ENCODE results near the gene MPDZ.

MPDZ gene

DNA sequence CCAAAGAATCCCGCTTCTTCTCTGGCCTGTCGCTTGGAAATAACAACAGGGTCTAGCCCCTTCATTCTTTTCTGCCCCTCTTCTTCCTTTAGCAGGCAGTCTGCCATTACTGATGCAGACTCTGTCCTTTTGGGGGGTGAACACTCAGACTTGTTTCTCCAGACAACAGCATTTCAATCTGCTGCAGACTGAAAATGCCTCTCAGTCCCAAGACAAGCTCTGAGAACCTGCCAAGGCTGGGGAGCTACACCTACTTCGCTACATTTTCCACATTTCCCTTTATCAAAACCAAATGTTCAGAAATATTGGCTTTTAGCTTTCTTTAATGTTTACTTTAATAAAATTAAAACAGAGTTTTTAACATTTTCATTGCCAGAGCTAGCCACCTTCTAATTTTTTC is 152.4 kb downstream of the MPDZ start:
- TF ChIP-seq, protein P1, sequence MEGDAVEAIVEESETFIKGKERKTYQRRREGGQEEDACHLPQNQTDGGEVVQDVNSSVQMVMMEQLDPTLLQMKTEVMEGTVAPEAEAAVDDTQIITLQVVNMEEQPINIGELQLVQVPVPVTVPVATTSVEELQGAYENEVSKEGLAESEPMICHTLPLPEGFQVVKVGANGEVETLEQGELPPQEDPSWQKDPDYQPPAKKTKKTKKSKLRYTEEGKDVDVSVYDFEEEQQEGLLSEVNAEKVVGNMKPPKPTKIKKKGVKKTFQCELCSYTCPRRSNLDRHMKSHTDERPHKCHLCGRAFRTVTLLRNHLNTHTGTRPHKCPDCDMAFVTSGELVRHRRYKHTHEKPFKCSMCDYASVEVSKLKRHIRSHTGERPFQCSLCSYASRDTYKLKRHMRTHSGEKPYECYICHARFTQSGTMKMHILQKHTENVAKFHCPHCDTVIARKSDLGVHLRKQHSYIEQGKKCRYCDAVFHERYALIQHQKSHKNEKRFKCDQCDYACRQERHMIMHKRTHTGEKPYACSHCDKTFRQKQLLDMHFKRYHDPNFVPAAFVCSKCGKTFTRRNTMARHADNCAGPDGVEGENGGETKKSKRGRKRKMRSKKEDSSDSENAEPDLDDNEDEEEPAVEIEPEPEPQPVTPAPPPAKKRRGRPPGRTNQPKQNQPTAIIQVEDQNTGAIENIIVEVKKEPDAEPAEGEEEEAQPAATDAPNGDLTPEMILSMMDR (IDR thresholded peaks at IDR 0.05; ENCODE audit: low read depth, low read length) = no peak
- DNase-seq (ENCODE audit: low read depth in 2 of 2) = no peak

DNA sequence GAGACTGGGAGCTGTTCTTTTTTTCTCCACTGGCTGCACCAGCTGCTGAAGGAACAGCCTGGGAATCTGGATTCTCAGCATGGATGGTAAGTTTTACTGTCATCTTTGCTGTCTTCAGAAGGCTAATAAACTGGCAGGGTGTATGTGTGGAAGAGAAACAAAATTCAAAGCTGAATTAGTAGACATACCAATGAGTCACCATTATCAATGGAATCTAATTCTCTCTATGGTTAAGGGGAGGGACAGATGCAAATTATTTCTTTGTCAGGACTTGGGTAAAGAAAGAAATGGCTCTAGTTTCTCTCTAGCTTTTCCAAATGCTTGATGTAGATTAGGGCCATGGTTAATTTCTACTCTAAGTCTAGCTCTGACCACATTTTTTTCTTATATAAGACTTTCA is 154.2 kb downstream of the MPDZ start:
- DNase-seq (ENCODE audit: low read depth in 2 of 2) = no peak
- H3K4me3 ChIP-seq (replicated peaks in 1 of 2; ENCODE audit: low read depth in 2 of 2, low read length in 2 of 2) = no peak overlapping the region
- TF ChIP-seq, protein P1 (IDR thresholded peaks at IDR 0.05; ENCODE audit: low read depth, low read length) = no peak

More for the DNA sequence above, 152.4 kb downstream of the MPDZ start:
- no peak overlapping the region for H3K4me3 ChIP-seq (replicated peaks in 1 of 2; ENCODE audit: low read depth in 2 of 2, low read length in 2 of 2)

DNA sequence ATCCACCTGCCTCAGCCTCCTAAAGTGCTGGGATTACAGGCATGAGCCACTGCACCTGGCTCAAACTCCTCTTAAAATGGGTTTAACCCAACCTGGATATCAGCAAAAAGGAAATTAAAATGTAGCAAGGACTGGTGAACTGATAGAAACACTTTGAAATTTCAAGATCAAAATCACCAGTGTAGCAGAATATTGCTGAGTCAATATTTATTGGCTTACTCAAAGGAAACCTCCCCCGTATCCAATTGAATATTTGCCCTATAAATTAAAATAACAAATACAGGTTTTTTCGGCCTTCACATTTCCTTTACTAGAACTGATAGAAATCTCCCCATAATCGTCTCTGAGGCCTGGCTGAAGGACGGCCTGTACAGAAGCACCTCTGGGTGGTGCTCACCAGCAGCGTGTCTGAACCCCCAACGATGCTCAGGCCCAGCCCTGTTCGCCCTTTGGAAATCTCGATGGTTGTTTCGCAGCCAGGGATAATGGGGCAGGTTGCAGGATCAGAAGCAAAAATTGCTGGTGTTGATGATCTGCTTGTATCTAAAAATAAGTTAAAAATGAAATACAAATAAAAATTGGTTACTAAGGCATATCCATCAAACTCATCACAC is 156.6 kb downstream of the MPDZ start:
- H3K4me3 ChIP-seq (replicated peaks in 1 of 2; ENCODE audit: low read depth in 2 of 2, low read length in 2 of 2) = no peak overlapping the region
- TF ChIP-seq, protein P1 (IDR thresholded peaks at IDR 0.05; ENCODE audit: low read depth, low read length) = no peak
- DNase-seq (ENCODE audit: low read depth in 2 of 2) = no peak

DNA sequence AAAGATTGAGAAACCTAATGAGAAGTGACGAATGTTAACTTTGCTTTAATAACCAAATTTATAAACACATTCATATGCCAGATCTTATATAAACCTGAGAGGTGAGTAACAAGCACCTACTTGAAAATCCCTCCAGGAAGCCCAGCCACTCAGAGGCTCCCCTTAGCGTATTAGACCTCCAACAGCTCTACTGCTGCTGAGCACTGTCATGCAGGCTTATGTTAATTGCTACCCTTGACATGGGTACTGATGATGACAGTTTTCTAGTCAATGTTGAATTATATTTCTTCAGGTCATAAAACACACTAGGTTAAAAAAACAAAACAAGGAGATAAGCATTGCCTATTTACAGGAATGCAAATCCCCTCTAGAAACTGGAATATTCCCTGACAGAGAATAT is 161.2 kb downstream of the MPDZ start:
- TF ChIP-seq, protein P1 (IDR thresholded peaks at IDR 0.05; ENCODE audit: low read depth, low read length) = no peak

DNA sequence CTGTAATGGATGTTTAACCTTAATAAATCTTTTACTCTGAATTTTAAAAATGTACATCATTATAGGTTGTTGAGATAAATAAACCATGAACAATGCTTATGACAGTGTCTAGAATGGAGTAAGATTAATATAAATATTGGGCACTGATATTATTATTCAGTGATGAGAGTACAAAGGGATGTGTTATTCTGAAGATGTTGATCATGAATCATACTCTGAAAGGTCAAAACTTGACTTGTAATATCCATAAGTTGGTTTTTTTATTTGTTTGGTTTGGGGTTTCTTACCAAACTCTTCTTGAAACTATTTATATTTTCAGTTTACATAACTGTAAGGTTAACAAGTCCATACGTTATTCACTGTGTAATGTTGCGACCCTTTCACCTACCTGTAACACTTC is 163.2 kb downstream of the MPDZ start:
- no peak for DNase-seq (ENCODE audit: low read depth in 2 of 2)
- TF ChIP-seq, protein P1 (IDR thresholded peaks at IDR 0.05; ENCODE audit: low read depth, low read length) = no peak
- H3K4me3 ChIP-seq (replicated peaks in 1 of 2; ENCODE audit: low read depth in 2 of 2, low read length in 2 of 2) = no peak overlapping the region

More for the DNA sequence above, 161.2 kb downstream of the MPDZ start:
- H3K4me3 ChIP-seq (replicated peaks in 1 of 2; ENCODE audit: low read depth in 2 of 2, low read length in 2 of 2) = no peak overlapping the region
- DNase-seq (ENCODE audit: low read depth in 2 of 2) = no peak

DNA sequence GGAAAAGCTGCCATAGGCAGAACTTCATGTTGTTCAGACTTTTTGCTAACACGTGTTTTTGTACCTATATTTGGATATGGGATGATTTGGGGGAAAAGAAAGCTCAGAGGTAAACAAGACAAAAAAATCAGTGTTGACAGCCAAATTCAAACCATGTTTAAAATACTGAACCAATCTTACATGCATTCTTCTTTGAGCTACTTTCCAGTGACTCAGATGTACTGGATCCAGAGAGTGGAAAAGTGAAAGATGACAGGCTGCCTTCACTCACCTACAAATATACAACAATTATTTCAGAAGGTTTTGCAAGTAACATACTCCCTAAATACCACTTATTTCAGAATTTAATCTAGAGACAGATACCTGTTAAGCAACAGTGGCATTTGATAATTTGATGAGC is 165.7 kb downstream of the MPDZ start:
- no peak overlapping the region for H3K4me3 ChIP-seq (replicated peaks in 1 of 2; ENCODE audit: low read depth in 2 of 2, low read length in 2 of 2)
- DNase-seq (ENCODE audit: low read depth in 2 of 2) = peak in 1 of 2 donors; percentile 18
- TF ChIP-seq, protein P1 (IDR thresholded peaks at IDR 0.05; ENCODE audit: low read depth, low read length) = no peak

DNA sequence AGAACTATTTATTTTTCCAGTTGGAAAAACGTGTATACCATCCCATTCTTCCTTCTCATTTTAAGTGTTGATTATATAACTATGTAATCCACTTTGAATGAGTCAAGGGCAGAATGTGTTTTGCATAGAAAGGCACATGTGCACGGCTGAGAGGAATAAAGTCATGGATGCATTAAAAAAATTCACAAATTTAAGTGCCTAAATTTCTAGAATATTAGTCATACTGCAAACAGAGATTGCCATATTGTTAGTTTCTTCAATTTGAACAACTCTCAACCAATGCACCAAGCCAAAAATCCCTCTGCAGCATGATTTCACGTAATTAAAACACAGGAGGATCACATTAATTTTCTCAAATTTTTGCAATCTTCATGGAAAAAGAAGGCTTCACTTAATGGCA is 166.3 kb downstream of the MPDZ start:
- H3K4me3 ChIP-seq (replicated peaks in 1 of 2; ENCODE audit: low read depth in 2 of 2, low read length in 2 of 2) = no peak overlapping the region
- TF ChIP-seq, protein P1 (IDR thresholded peaks at IDR 0.05; ENCODE audit: low read depth, low read length) = no peak
- DNase-seq (ENCODE audit: low read depth in 2 of 2) = peak; percentile 51 to 57
